DOHH2 (cell line): Measurements from ENCODE around the gene FOXI1.

Experiments used
- EZH2phosphoT487 ChIP-seq: fragments of 200-600 bp; sonication (generic); IDR thresholded peaks from 2 replicates; pipeline ENCODE4 v1.6.1; 2017; ENCODE audit warnings: borderline replicate concordance, mild to moderate bottlenecking, antibody characterized with exemption, low read length, moderate library complexity, mixed read lengths
- TF ChIP-seq, protein P1 (sequence below): fragments of 200-600 bp; sonication (generic); IDR thresholded peaks from one replicate; pipeline ENCODE4 v1.5.1; 2014; ENCODE audit warnings: antibody characterized with exemption, mild to moderate bottlenecking, low read depth, low read length; ENCODE audit not compliant: poor library complexity, severe bottlenecking

DNA sequence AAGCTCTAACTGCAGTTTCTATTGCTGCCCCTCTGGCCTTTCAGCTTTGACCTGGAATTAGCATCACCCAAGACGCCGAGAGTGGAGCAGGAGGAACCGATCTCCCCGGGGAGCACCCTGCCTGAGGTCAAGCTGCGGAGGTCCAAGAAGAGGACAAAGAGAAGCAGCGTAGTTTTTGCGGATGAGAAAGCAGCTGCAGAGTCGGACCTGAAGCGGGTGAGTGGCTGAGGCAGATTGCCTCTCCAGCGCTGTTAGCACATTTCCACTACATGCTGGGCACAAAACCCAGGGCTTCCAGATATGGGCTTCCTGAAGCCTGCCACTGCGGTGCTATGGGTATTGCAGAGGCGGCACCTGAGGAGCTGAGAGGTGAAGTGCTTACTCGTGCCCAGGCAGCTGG is 26.8 kb upstream of the FOXI1 start:
- TF ChIP-seq, protein P1, sequence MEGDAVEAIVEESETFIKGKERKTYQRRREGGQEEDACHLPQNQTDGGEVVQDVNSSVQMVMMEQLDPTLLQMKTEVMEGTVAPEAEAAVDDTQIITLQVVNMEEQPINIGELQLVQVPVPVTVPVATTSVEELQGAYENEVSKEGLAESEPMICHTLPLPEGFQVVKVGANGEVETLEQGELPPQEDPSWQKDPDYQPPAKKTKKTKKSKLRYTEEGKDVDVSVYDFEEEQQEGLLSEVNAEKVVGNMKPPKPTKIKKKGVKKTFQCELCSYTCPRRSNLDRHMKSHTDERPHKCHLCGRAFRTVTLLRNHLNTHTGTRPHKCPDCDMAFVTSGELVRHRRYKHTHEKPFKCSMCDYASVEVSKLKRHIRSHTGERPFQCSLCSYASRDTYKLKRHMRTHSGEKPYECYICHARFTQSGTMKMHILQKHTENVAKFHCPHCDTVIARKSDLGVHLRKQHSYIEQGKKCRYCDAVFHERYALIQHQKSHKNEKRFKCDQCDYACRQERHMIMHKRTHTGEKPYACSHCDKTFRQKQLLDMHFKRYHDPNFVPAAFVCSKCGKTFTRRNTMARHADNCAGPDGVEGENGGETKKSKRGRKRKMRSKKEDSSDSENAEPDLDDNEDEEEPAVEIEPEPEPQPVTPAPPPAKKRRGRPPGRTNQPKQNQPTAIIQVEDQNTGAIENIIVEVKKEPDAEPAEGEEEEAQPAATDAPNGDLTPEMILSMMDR, result no peak
- no peak for TF ChIP-seq EZH2phosphoT487
